Activated CD4-positive, alpha-beta T cell treated with anti-CD3 and anti-CD28 coated beads, Interleukin-2, amount 10 ng/mL, durations not matched to agents 24 days and 14 days (primary cell): ENCODE data around the gene ZC3H12D. TPM values are rescaled to one million over a fixed set of nuclear protein-coding genes. Genes with fewer than 3 reads are reported as not detected.
A peak's percentile ranks its signal among the peaks of the same experiment; 100 is the strongest.

Experiments used
- DNase-seq: peaks from one replicate; pipeline ENCODE4 v3.0.0; 2022
- H3K27ac Mint-ChIP-seq: one replicate; pipeline ENCODE4 v1.8.0; 2022; ENCODE audit warnings: mild to moderate bottlenecking, mixed read lengths
- H3K27me3 Mint-ChIP-seq: one replicate; pipeline ENCODE4 v1.8.0; 2022; ENCODE audit warnings: mixed read lengths
- H3K36me3 Mint-ChIP-seq: one replicate; pipeline ENCODE4 v1.8.0; 2022; ENCODE audit warnings: low read depth, mild to moderate bottlenecking, mixed read lengths
- H3K4me1 Mint-ChIP-seq: one replicate; pipeline ENCODE4 v1.8.0; 2021; ENCODE audit warnings: mixed read lengths
- H3K4me3 Mint-ChIP-seq: one replicate; pipeline ENCODE4 v1.8.0; 2022; ENCODE audit warnings: mild to moderate bottlenecking, moderate library complexity, mixed read lengths
- H3K9me3 Mint-ChIP-seq: one replicate; pipeline ENCODE4 v1.8.0; 2021; ENCODE audit warnings: mixed read lengths
- intact Hi-C: fragments of 100-400 bp; cut with micrococcal nuclease; formaldehyde crosslinking; loops from one replicate; pipeline ENCODE4 v1.15.1; 2023
- total RNA-seq: library from RNA; stranded (reverse); gene quantifications from 2 replicates; pipeline ENCODE4 v1.2.3, GENCODE V29; 2022

The ZC3H12D gene
- total RNA-seq: 79.6 and 79.8 TPM in 2 replicates

DNA sequence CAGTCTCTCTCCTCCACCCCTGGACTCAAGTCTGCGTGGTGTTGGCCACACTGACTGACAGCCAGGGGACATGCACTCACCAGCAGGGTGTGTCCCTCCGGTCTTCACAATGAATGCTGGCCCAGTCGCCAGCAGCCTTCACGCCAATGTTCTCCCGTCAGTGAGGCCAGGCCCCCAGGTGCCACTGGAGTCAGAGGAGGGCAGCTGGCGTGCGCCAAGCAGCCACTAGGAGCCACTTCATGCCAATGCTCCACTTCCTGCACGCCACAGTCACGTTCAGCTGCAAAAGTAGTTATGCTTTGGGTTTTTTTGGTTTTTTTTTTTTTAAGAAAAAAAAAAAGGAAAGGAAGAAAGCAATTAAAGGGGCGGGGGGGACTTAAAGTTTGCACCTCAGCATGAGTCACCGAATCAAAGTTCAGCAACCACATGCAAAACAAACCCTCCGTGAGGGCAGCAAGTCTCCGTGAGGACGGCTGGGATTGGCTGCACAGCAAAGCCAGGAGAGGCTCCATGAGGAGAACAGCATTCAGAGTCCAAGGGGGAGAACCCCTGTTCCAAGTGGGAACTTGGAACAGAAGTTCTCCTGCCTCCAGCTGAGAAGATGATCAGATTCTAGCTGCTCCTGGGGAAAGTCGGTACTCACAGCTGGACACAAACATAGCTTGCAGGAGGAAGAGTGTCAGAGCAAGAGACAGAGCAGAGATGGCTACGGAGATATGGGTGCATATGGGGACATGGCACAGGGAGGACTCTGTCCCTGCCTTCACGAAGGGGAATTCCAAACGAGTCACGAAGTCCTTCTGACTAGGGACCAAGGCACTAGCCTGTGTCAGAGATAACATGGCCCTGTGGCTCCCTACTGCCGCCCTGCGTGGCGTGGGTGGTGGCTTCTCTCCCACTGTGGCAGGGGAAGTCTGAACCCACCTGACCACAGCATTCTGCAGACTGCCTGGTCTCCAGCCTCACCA, at the start of gene ZC3H12D:
ZC3H12D (minus strand) TSS at position 282 of the 968 bp plus-strand sequence. CDS start 10,471 bp downstream, outside the sequence.
- Mint-ChIP-seq H3K9me3 (no peaks in the 10 kb centered on the region), H3K27me3 (no peaks in the 10 kb centered on the region), H3K4me1 (peaks cover 60% of the 10 kb centered on the region), H3K27ac (peak within 1 kb of the TSS; percentile 100), H3K4me3 (peak within 1 kb of the TSS; percentile 90), H3K36me3 (peaks cover 39% of the 10 kb centered on the region)
- intact Hi-C loops: loop anchor here (1.0 to 2.0 kb wide), 5 partner anchors 10 to 82 kb away; partner anchors contain the start of gene GINM1
- DNase-seq: peak; percentile 94

DNA sequence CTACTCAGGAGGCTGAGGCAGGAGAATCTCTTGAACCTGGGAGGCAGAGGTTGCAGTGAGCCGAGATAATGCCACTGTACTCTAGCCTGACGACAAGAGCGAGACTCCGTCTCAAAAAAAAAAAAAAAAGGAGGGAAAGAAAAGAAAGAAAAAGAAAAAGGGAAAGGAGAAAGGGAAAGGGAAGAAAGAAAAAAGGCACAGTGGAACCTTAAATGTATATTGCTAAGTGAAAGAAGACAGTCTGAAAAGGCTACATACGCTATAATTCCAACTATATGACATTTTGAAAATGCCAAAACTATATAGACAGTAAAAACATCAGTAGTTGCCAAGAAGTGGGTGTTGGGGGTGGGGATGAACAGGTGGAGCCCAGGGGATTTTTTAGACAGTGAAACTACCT, 44.8 kb upstream of the ZC3H12D start:
- no peaks in the 10 kb centered on the region for H3K9me3 Mint-ChIP-seq
- H3K4me3 Mint-ChIP-seq: no peak overlapping the region
- H3K36me3 Mint-ChIP-seq: peaks cover 39% of the 10 kb centered on the region
- DNase-seq: no peak
- intact Hi-C loops: no loop called here
- no peak overlapping the region for H3K27ac Mint-ChIP-seq
- H3K4me1 Mint-ChIP-seq: peaks cover 12% of the 10 kb centered on the region
- H3K27me3 Mint-ChIP-seq: no peaks in the 10 kb centered on the region

DNA sequence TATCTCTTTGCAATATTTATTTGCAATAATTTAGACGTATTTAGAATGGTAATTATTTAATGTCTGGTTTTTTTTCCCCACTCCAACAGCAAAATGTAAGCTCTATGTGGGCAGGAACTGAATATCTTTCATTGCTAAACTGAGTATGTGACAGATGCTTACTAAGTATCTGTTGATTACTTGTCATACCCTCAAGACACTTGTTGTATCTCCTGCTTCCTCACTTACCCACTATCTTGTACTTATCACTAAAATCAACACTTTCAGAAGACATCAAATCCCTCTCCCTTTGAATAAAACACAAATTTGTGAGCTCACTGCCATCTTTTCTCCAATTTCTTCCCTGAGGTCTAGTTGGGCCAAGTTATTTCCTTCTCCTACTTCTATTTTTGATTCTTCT, 30.7 kb upstream of the ZC3H12D start:
- intact Hi-C loops: loop anchor here (5.0 kb wide), 1 partner anchor 198 kb away; the partner anchor contains the start of gene TAB2
- Mint-ChIP-seq H3K4me3 (no peak overlapping the region), H3K36me3 (peaks cover 41% of the 10 kb centered on the region), H3K9me3 (peaks cover 3% of the 10 kb centered on the region), H3K4me1 (peaks cover 43% of the 10 kb centered on the region), H3K27me3 (no peaks in the 10 kb centered on the region), H3K27ac (peak overlapping the region; percentile 23)
- DNase-seq: no peak

DNA sequence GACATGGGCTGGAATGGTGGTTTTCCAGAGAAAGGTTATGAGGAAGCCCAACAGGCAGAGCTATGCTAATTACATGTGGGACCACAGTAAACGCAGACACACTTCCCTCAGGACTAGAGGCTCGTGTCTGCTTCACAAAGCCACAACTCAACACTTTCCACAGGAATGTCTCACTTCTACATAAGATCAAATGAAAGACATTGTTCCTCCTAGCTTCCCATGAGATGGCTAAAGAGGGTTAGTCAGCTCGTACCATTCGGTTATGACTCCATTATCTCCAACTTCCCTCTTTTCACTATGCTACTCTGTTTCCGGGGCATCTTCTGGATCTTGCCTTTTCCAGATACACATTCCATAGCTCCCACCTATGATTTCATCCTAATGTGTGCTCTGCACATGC, 29.1 kb upstream of the ZC3H12D start:
- peak; percentile 49 for DNase-seq
- Mint-ChIP-seq H3K36me3 (peaks cover 40% of the 10 kb centered on the region), H3K4me1 (peaks cover 44% of the 10 kb centered on the region), H3K9me3 (peaks cover 3% of the 10 kb centered on the region), H3K27ac (peak overlapping the region; percentile 67), H3K4me3 (no peak overlapping the region), H3K27me3 (no peaks in the 10 kb centered on the region)
- intact Hi-C loops: no loop called here

DNA sequence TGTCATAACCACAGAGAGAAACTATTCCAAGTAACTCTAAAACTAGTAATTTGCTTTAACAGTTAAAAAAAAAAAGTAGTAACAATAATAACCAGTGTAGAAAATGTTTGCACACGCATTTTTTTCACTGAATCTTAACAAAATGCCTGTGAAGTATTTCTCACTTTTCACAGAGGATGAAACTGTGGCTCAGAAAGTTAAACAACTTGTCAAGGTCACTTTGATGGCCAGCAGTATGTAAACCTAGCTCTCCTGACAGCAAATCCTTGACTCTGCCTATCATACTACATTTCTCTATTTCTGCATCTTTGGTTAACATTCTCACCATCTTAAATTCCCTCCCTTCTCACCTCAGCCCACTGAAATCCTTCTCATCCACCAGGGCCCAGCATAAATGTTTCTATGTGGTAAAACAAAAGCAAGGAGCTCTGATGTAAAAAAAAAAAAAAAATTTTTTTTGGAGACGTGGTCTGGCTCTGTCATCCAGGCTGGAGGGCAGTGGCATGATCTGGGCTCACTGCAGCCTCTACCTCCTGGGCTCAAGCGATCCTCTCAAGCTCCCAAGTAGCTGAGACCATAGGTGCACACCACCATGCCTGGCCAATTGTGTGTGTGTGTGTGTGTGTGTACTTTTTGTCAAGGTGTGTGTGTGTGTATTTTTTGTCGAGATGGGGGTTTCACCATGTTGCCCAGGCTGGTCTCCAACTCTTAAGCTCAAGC, 26.1 kb upstream of the ZC3H12D start:
- H3K27ac Mint-ChIP-seq: peak overlapping the region; percentile 87
- peaks cover 42% of the 10 kb centered on the region for H3K4me1 Mint-ChIP-seq
- no peaks in the 10 kb centered on the region for H3K27me3 Mint-ChIP-seq
- H3K4me3 Mint-ChIP-seq: no peak overlapping the region
- H3K9me3 Mint-ChIP-seq: peaks cover 3% of the 10 kb centered on the region
- H3K36me3 Mint-ChIP-seq: peaks cover 44% of the 10 kb centered on the region
- intact Hi-C loops: no loop called here
- no peak for DNase-seq

DNA sequence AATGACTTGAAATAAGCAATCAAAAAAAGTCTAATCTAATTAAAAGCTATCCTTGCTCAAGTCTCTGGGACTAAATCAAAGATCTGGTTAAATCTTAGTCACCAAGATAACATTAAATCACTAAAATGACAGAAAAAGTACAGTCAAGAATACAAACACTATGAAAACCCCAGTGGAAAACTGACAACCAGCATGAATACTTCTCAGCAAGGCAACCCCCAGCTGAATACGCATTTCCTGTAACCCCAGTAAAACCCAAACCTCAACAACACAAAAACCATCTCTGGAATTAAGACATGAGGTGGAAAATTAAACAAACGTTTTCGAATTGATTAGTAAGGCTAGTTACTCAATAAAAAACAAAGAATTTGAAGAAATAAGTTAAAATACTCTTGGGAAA, 23.7 kb upstream of the ZC3H12D start:
- Mint-ChIP-seq H3K27me3 (no peaks in the 10 kb centered on the region), H3K4me3 (peak overlapping the region; percentile 33), H3K4me1 (peaks cover 41% of the 10 kb centered on the region), H3K9me3 (no peaks in the 10 kb centered on the region), H3K36me3 (peaks cover 46% of the 10 kb centered on the region), H3K27ac (peak overlapping the region; percentile 92)
- DNase-seq: peak; percentile 83
- intact Hi-C loops: loop anchor here (1.0 to 5.0 kb wide), 5 partner anchors 13 to 476 kb away; partner anchors contain the start of gene ZC3H12D

DNA sequence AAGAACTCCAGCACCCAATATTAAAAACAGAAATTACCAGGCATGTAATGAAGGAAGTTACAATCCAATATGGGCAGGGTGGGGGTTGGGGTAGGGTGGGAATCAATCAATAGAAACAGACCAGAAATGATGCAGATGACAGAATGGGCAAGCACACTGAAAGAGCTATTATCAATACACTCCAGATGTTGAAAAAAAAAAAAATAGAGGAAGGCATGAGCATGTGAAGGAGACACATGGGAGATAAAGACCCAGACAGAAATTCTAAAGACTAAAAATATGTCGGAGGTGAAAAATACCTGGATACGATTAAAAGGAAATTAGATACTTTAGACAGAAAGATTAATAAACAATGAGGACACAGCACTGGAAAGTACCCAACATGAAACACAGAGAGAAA, 19.1 kb upstream of the ZC3H12D start:
- intact Hi-C loops: no loop called here
- Mint-ChIP-seq H3K4me1 (peaks cover 48% of the 10 kb centered on the region), H3K4me3 (no peak overlapping the region)

DNA sequence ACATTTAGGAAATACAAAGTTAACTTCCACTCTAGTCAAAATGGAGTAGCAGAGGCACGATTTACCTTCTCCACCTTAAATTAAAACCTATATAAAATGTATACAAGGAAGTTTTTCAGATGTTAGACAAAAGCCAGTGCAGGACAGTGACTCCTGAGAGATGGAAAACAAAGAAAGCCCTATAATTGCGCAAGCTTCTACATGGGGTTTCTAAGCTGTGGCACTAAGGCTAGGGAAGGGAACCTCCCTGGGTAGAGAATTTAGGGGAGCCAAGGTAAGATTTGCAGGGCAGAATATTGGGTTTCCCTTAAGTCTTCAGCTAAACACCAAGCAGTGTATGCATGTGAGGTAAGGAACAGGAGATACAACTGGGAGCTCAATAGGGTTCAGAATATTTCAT, 18.5 kb upstream of the ZC3H12D start:
- Mint-ChIP-seq H3K4me1 (peaks cover 44% of the 10 kb centered on the region), H3K27me3 (no peaks in the 10 kb centered on the region), H3K36me3 (peaks cover 41% of the 10 kb centered on the region), H3K4me3 (no peak overlapping the region), H3K9me3 (no peaks in the 10 kb centered on the region), H3K27ac (no peak overlapping the region)
- DNase-seq: no peak
- intact Hi-C loops: no loop called here

More for the DNA sequence above, 19.1 kb upstream of the ZC3H12D start:
- H3K36me3 Mint-ChIP-seq: peaks cover 45% of the 10 kb centered on the region
- DNase-seq: no peak
- no peaks in the 10 kb centered on the region for H3K9me3 Mint-ChIP-seq
- no peaks in the 10 kb centered on the region for H3K27me3 Mint-ChIP-seq
- peak overlapping the region; percentile 76 for H3K27ac Mint-ChIP-seq

DNA sequence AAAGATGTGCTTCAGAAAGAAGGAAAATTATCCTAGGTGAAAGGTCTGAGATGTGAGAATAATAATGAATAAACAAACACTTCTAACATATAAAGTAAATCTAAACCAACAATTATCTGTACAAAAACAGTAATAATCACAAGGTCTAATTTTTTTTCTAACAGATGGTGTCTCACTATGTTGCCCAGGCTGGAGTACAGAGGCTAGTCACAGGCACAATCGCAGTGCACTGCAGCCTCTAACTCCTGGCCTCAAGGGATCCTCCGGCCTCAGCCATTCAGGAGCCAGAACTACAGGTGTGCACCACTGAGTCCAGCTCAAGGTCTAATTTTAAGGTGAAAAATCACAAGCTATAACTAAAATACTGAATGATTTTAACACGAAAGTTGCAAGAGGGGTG, 17.0 kb upstream of the ZC3H12D start:
- Mint-ChIP-seq H3K9me3 (no peaks in the 10 kb centered on the region), H3K27me3 (no peaks in the 10 kb centered on the region), H3K36me3 (peaks cover 34% of the 10 kb centered on the region), H3K4me3 (no peak overlapping the region), H3K27ac (peak overlapping the region; percentile 37), H3K4me1 (peaks cover 46% of the 10 kb centered on the region)
- intact Hi-C loops: no loop called here
- DNase-seq: no peak

DNA sequence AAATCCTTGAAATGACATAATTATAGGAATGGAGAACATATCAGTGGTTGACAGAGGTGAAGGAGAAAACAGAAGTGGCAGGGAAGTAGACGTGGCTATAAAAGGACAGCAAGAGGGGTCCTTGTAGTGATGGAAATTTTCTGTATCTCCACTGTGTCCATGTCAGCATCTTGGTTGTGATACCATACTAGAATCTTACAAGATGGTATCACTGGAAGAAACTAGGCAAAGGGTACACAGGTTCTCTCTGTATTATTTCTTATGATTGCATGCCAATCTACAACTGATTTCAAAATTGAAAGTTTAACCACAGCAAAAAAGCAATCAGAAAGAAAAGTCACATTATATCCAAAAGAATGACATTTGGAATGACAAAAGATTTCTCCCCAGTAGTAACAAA, 16.4 kb upstream of the ZC3H12D start:
- H3K4me1 Mint-ChIP-seq: peaks cover 51% of the 10 kb centered on the region
- intact Hi-C loops: no loop called here
- H3K27me3 Mint-ChIP-seq: no peaks in the 10 kb centered on the region
- H3K36me3 Mint-ChIP-seq: peaks cover 34% of the 10 kb centered on the region
- H3K4me3 Mint-ChIP-seq: no peak overlapping the region
- no peak for DNase-seq
- no peaks in the 10 kb centered on the region for H3K9me3 Mint-ChIP-seq
- H3K27ac Mint-ChIP-seq: peak overlapping the region; percentile 78

DNA sequence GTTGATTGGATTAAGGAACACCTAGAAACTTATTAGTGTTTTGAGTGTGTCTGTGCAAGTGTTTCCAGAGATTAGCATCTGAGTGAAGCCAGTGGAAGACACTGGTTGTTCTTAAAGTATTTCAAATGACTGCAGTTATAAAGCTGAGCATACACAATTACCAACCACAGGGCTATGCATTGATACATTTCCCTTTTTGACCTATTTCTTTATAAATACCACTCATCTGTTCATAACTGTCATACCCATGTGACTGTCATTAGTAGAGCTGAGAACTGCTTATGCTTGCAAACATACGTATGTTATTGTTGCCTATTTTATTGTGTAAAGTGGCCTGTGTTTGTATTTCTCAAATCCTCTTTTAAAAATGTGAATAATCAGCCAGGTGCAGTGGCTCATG, 15.3 kb upstream of the ZC3H12D start:
- no peaks in the 10 kb centered on the region for H3K9me3 Mint-ChIP-seq
- no peak overlapping the region for H3K4me3 Mint-ChIP-seq
- DNase-seq: no peak
- intact Hi-C loops: no loop called here
- H3K27ac Mint-ChIP-seq: peak overlapping the region; percentile 71
- H3K27me3 Mint-ChIP-seq: no peaks in the 10 kb centered on the region
- H3K4me1 Mint-ChIP-seq: peaks cover 57% of the 10 kb centered on the region
- H3K36me3 Mint-ChIP-seq: peaks cover 23% of the 10 kb centered on the region

DNA sequence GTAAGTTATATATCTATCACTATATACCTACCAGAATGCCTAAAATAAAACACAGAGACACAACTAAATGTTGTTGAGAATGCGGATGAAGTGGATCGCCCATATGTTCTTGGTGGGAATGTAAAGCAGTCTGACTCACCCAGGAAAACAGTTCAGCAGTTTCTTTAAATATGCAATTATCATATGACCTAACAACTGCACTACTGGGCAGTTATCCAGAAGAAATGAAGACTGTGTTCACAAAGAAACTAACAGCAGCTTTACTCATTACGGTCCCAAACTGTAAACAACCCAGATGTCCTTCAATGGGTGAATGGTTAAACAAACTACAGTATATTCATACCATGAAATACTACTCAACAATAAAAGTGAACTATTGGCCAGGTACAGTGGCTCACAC, 14.3 kb upstream of the ZC3H12D start:
- Mint-ChIP-seq H3K36me3 (peaks cover 17% of the 10 kb centered on the region), H3K27me3 (no peaks in the 10 kb centered on the region), H3K27ac (peak overlapping the region; percentile 48), H3K4me3 (no peak overlapping the region), H3K9me3 (no peaks in the 10 kb centered on the region), H3K4me1 (peaks cover 63% of the 10 kb centered on the region)
- peak; percentile 38 for DNase-seq
- intact Hi-C loops: loop anchor here (5.0 kb wide), 4 partner anchors 182 to 422 kb away; partner anchors contain the start of gene TAB2

DNA sequence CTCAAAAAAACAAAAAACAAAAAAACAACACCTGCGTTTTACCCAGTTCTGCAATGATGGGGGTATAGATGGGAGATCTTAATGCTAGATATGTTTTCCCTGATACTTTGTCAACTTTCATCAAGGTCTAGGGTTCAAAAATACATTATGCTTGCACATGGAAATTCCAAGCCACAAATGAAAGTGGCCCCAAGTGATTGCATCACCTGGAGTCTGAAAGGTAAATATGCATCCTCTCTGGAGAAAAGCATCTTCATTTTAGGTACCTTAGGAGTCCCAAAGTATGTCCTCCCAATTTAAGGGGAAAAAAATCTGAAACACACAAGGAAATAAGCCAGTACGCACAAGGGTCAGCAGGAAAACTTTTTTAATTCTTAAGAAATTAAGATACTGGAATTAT, 12.6 kb upstream of the ZC3H12D start:
- Mint-ChIP-seq H3K4me3 (peak overlapping the region; percentile 74), H3K9me3 (no peaks in the 10 kb centered on the region), H3K36me3 (peaks cover 14% of the 10 kb centered on the region), H3K27me3 (no peaks in the 10 kb centered on the region), H3K4me1 (peaks cover 69% of the 10 kb centered on the region), H3K27ac (peak overlapping the region; percentile 96)
- intact Hi-C loops: loop anchor here (5.0 kb wide), 4 partner anchors 180 to 420 kb away; partner anchors contain the start of gene TAB2
- DNase-seq: peak; percentile 66
